Keratinocyte (primary cell): ENCODE measurements around the gene CBFA2T3. TPM values are rescaled to one million over a fixed set of nuclear protein-coding genes. Genes with fewer than 3 reads are reported as not detected.

Experiments used
- DNase-seq: peaks from one replicate; pipeline ENCODE4 v3.0.0-alpha.2; 2011; ENCODE audit warnings: low read depth, missing footprints, low spot score
- FAIRE-seq: peaks from 2 replicates; lab custom pipeline; 2011; peaks lifted over from hg19 to GRCh38; lab: Jason Lieb, UNC
- H2AFZ ChIP-seq: 2 replicates; pipeline ENCODE4 v1.6.0; 2012; ENCODE audit warnings: low read length, control low read depth, inconsistent platforms; ENCODE audit not compliant: control insufficient read depth
- H3K27ac ChIP-seq: 2 replicates; pipeline ENCODE4 v1.5.1; 2011; ENCODE audit warnings: low read length; ENCODE audit not compliant: control insufficient read depth, insufficient read depth
- H3K27me3 ChIP-seq: 3 replicates; pipeline ENCODE4 v1.6.0; 2011; ENCODE audit warnings: low read length; ENCODE audit not compliant: control insufficient read depth, insufficient read depth; ENCODE audit errors: extremely low read depth
- H3K36me3 ChIP-seq, 2 experiments: 2 replicates in 1 of 2; 3 replicates in 1 of 2; pipeline ENCODE4 v1.5.1; 2011; ENCODE audit warnings: low read length in 2 of 2, mild to moderate bottlenecking in 1 of 2; ENCODE audit not compliant: control insufficient read depth in 2 of 2, insufficient read depth in 2 of 2; ENCODE audit errors: extremely low read depth in 1 of 2
- H3K4me1 ChIP-seq: 3 replicates; pipeline ENCODE4 v1.5.1; 2011; ENCODE audit warnings: low read length; ENCODE audit not compliant: control insufficient read depth, insufficient read depth; ENCODE audit errors: extremely low read depth
- H3K4me2 ChIP-seq: 3 replicates; pipeline ENCODE4 v1.6.0; 2011; ENCODE audit warnings: low read depth, low read length; ENCODE audit not compliant: control insufficient read depth, insufficient read depth; ENCODE audit errors: extremely low read depth
- H3K4me3 ChIP-seq, 3 experiments: fragments of 200-600 bp in 1 of 3; sonication (generic) in 1 of 3; 2 replicates in 2 of 3; 3 replicates in 1 of 3; pipeline ENCODE4 v1.5.1; 2011 to 2016; ENCODE audit warnings: low read length in 3 of 3, mild to moderate bottlenecking in 3 of 3, control low read depth in 2 of 3, inconsistent platforms in 1 of 3, low read depth in 1 of 3, mixed read lengths in 1 of 3, mixed run types in 1 of 3, moderate library complexity in 1 of 3; ENCODE audit not compliant: control insufficient read depth in 2 of 3, insufficient read depth in 2 of 3; ENCODE audit errors: extremely low read depth in 1 of 3
- H3K79me2 ChIP-seq: 2 replicates; pipeline ENCODE4 v1.6.0; 2012; ENCODE audit warnings: low read length; ENCODE audit not compliant: control insufficient read depth, insufficient read depth
- H3K9ac ChIP-seq: 3 replicates; pipeline ENCODE4 v1.6.0; 2011; ENCODE audit warnings: low read length; ENCODE audit not compliant: control insufficient read depth, insufficient read depth; ENCODE audit errors: extremely low read depth
- H3K9me1 ChIP-seq: 3 replicates; pipeline ENCODE4 v1.6.0; 2011; ENCODE audit warnings: low read length; ENCODE audit not compliant: control insufficient read depth, insufficient read depth; ENCODE audit errors: extremely low read depth
- H3K9me3 ChIP-seq: 2 replicates; pipeline ENCODE4 v1.5.1; 2012; ENCODE audit warnings: low read depth, low read length; ENCODE audit not compliant: control insufficient read depth
- H4K20me1 ChIP-seq: 3 replicates; pipeline ENCODE4 v1.6.0; 2011; ENCODE audit warnings: low read length; ENCODE audit not compliant: control insufficient read depth, insufficient read depth; ENCODE audit errors: extremely low read depth
- CTCF ChIP-seq, 3 experiments: IDR thresholded peaks in 1 of 3; conservative IDR thresholded peaks in 1 of 3; optimal IDR thresholded peaks in 1 of 3; 2 replicates in 2 of 3; 3 replicates in 1 of 3; pipeline versions ENCODE3 to v1.5.1; 2011; ENCODE audit warnings: low read length in 3 of 3, mild to moderate bottlenecking in 3 of 3, moderate library complexity in 2 of 3, control low read depth in 1 of 3, inconsistent platforms in 1 of 3; ENCODE audit not compliant: insufficient read depth in 2 of 3; ENCODE audit errors: extremely low read depth in 1 of 3
- EZH2 ChIP-seq: IDR thresholded peaks from one replicate; pipeline ENCODE4 v1.6.1; 2012; ENCODE audit warnings: inconsistent platforms, mild to moderate bottlenecking, low read length, moderate library complexity
- dilution Hi-C: fragments of 300-500 bp; cut with MboI; formaldehyde crosslinking; loops from one replicate; pipeline ENCODE4 v1.7.0; 2020; ENCODE audit warnings: low sequenced_read_pairs; ENCODE audit not compliant: extremely low pct_ligation_motif_present
- polyA plus RNA-seq, 5 experiments: library from polyadenylated mRNA; depleted of rRNA in 3 of 5; stranded (reverse) in 3 of 5; stranded (forward) in 1 of 5; unstranded in 1 of 5; fragments of >200 nt; gene quantifications; 1 replicate in 1 of 5; 2 replicates in 3 of 5; 3 replicates in 1 of 5; pipeline versions ENCODE4 v1.2.1 to v1.2.3, GENCODE V29; 2011 to 2012; ENCODE audit warnings: missing spikeins in 2 of 5, low read depth in 1 of 5, low replicate concordance in 1 of 5

CBFA2T3 gene
- polyA plus RNA-seq, 1 donor (not counting 4 experiments of a cell fraction or from before 2014, with no cell fraction given), result 0.08 TPM

- no peak overlapping the region for H3K9ac ChIP-seq
- no peak for FAIRE-seq
These were observed 122.5 kb downstream of the CBFA2T3 start for GRCh38 chr16:88854306-88855111.

GRCh38 chr16:88853325-88853941, 123.6 kb downstream of the CBFA2T3 start:
- Histone ChIP-seq H4K20me1 (no peaks in the 10 kb centered on the region), H3K9me1 (no peaks in the 10 kb centered on the region), H3K4me1 (peaks cover 5% of the 10 kb centered on the region), H3K36me3 (peaks cover 4 to 6% of the 10 kb centered on the region in 2 experiments), H3K9ac (no peak overlapping the region), H2AFZ (no peak overlapping the region), H3K4me2 (no peak overlapping the region), H3K9me3 (no peaks in the 10 kb centered on the region), H3K79me2 (peaks cover 5% of the 10 kb centered on the region), H3K4me3 (no peak overlapping the region), H3K27me3 (no peaks in the 10 kb centered on the region), H3K27ac (no peak overlapping the region)
- dilution Hi-C loops, result no loop called here
- DNase-seq (no peak), FAIRE-seq (no peak)
- TF ChIP-seq EZH2 (no peak), CTCF (optimal IDR thresholded peaks at IDR 0.05 in 1 of 3, IDR thresholded peaks at IDR 0.05 in 1 of 3, conservative IDR thresholded peaks at IDR 0.05 in 1 of 3; ENCODE audit: extremely low read depth in 1 of 3, insufficient read depth in 2 of 3, low read length in 3 of 3) (no peak)

More at GRCh38 chr16:88854306-88855111, 122.5 kb downstream of the CBFA2T3 start:
- no peaks in the 10 kb centered on the region for H4K20me1 ChIP-seq
- DNase-seq, result no peak
- H3K27ac ChIP-seq, result no peak overlapping the region
- H3K9me1 ChIP-seq, result no peaks in the 10 kb centered on the region
- TF ChIP-seq CTCF (optimal IDR thresholded peaks at IDR 0.05 in 1 of 3, IDR thresholded peaks at IDR 0.05 in 1 of 3, conservative IDR thresholded peaks at IDR 0.05 in 1 of 3; ENCODE audit: extremely low read depth in 1 of 3, insufficient read depth in 2 of 3, low read length in 3 of 3) (no peak), EZH2 (no peak)
- H3K9me3 ChIP-seq, result no peaks in the 10 kb centered on the region
- H3K36me3 ChIP-seq, result peaks cover 6% of the 10 kb centered on the region in 2 experiments
- dilution Hi-C loops, result no loop called here
- peaks cover 5% of the 10 kb centered on the region for H3K79me2 ChIP-seq
- no peaks in the 10 kb centered on the region for H3K27me3 ChIP-seq
- H3K4me2 ChIP-seq, result no peak overlapping the region
- H3K4me3 ChIP-seq, result no peak overlapping the region
- no peak overlapping the region for H2AFZ ChIP-seq
- peaks cover 5% of the 10 kb centered on the region for H3K4me1 ChIP-seq
